ENCODE measurements around the gene ATG9A. TPM values are rescaled to one million over a fixed set of nuclear protein-coding genes. Genes with fewer than 3 reads are reported as not detected.

Gene ATG9A
- total RNA-seq, 1 donor from 2014 or later, result 48.8 TPM

DNA sequence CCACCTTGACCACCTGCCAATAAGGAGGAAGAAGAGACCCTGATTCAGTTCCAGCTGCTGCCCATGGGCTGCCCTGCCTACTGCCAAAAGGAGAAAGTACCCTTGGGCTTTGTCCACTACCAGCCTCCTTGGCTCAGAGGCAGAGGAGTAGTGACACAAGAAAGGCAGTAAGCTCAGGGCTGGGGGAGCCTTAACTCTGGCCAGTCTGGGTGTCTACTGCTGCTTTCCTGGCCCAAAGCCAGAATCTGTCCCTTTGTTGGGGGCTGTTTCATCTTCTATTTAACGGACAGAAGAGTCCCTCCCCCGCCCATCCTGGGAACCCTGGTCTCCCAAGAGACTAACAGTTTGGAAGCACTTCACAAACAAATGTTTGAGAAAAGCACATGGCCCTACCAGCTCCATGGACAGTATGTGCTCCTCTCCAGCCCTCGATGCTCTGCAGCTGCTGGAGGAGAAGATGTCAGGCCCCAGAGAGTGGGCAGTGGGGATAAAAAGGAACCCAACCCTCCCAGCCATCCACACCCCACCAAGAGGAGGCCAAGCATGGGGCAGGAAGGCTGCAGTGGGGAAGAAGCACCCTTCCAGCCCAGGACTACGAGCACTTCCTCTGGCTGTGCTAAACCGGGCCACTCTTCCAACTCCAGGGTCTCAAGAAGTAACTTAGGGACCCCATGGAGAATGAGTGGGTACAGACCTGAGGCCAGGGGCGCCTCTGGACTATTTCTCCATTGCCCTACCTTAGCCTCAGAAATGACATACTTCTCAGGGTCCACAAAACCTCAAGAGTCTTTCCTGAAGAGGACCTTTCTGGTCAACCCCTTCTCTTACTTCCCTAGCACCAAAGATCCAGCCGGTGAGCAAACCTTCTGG, 1.2 kb downstream of the ATG9A start:
- peaks cover 10% of the 10 kb centered on the region for H3K4me1 Mint-ChIP-seq (ENCODE audit: low read depth, unreplicated experiment)
- no peak for FAIRE-seq
- H2AFZ ChIP-seq (ENCODE audit: low read depth, low read length), result peak overlapping the region; percentile 61

DNA sequence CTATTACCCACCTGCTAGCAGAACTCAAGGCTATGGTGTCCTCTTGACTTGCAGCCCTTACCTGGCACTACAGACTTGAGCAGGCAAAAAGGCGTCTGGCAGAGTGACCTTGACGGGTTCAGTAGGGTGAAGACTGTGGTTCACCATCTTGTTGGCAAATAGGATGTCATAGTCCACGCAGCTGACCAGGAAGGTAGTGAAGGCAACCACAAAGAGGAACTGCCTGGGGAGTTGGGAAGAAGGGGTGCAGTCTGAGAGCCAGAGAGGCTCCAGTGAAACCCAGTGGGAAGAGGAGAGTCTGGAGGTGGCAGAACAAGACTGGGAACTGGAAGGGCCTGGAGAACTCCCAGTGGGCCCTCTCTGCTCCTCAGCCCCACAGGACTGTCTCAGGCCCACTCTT, 4.1 kb downstream of the ATG9A start:
- peaks cover 14% of the 10 kb centered on the region for H4K20me1 ChIP-seq (ENCODE audit: insufficient read depth, low read length)
- Mint-ChIP-seq H3K27me3 (ENCODE audit: low read depth, unreplicated experiment) (no peaks in the 10 kb centered on the region), H3K4me1 (ENCODE audit: low read depth, unreplicated experiment) (peaks cover 6% of the 10 kb centered on the region), H3K27ac (ENCODE audit: unreplicated experiment) (no peak overlapping the region), H3K9me3 (ENCODE audit: unreplicated experiment) (no peaks in the 10 kb centered on the region), H3K4me3 (ENCODE audit: unreplicated experiment) (no peak overlapping the region), H3K36me3 (ENCODE audit: low read depth, unreplicated experiment) (peaks cover 32% of the 10 kb centered on the region)
- no peaks in the 10 kb centered on the region for H3K27me3 ChIP-seq (ENCODE audit: insufficient read depth, low read length)
- DNase-seq (ENCODE audit: low read depth), result no peak
- no peak overlapping the region for H3K4me3 ChIP-seq (ENCODE audit: insufficient read depth, low read depth, low read length)
- H3K4me1 ChIP-seq (ENCODE audit: insufficient read depth, low read length), result peaks cover 15% of the 10 kb centered on the region
- peaks cover 24% of the 10 kb centered on the region for H3K79me2 ChIP-seq (ENCODE audit: insufficient read depth, low read length)
- no peak overlapping the region for H2AFZ ChIP-seq (ENCODE audit: low read depth, low read length)
- TF ChIP-seq EZH2 (IDR thresholded peaks at IDR 0.05; ENCODE audit: insufficient read depth, low read length), result no peak
- TF ChIP-seq, protein P1, sequence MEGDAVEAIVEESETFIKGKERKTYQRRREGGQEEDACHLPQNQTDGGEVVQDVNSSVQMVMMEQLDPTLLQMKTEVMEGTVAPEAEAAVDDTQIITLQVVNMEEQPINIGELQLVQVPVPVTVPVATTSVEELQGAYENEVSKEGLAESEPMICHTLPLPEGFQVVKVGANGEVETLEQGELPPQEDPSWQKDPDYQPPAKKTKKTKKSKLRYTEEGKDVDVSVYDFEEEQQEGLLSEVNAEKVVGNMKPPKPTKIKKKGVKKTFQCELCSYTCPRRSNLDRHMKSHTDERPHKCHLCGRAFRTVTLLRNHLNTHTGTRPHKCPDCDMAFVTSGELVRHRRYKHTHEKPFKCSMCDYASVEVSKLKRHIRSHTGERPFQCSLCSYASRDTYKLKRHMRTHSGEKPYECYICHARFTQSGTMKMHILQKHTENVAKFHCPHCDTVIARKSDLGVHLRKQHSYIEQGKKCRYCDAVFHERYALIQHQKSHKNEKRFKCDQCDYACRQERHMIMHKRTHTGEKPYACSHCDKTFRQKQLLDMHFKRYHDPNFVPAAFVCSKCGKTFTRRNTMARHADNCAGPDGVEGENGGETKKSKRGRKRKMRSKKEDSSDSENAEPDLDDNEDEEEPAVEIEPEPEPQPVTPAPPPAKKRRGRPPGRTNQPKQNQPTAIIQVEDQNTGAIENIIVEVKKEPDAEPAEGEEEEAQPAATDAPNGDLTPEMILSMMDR (IDR thresholded peaks at IDR 0.05; ENCODE audit: insufficient read depth, low read depth, low read length), result no peak
- no peak overlapping the region for H3K27ac ChIP-seq (ENCODE audit: low read depth, low read length)
- no peaks in the 10 kb centered on the region for H3K9me3 ChIP-seq (ENCODE audit: insufficient read depth, low read depth, low read length)
- FAIRE-seq, result no peak
- no peak overlapping the region for H3K4me2 ChIP-seq (ENCODE audit: low read length)
- H3K36me3 ChIP-seq (ENCODE audit: insufficient read depth, low read length), result peaks cover 26% of the 10 kb centered on the region
- no peak overlapping the region for H3K9ac ChIP-seq (ENCODE audit: low read length)

More for the DNA sequence above, 1.2 kb downstream of the ATG9A start:
- H3K79me2 ChIP-seq (ENCODE audit: insufficient read depth, low read length), result peaks cover 35% of the 10 kb centered on the region
- H3K27ac ChIP-seq (ENCODE audit: low read depth, low read length), result peak overlapping the region; percentile 86
- Mint-ChIP-seq H3K27ac (ENCODE audit: unreplicated experiment) (no peak overlapping the region), H3K4me3 (ENCODE audit: unreplicated experiment) (peak overlapping the region; percentile 88), H3K36me3 (ENCODE audit: low read depth, unreplicated experiment) (peaks cover 24% of the 10 kb centered on the region), H3K9me3 (ENCODE audit: unreplicated experiment) (no peaks in the 10 kb centered on the region), H3K27me3 (ENCODE audit: low read depth, unreplicated experiment) (no peaks in the 10 kb centered on the region)
- peak overlapping the region; percentile 99 for H3K4me2 ChIP-seq (ENCODE audit: low read length)
- H3K9me3 ChIP-seq (ENCODE audit: insufficient read depth, low read depth, low read length), result no peaks in the 10 kb centered on the region
- H4K20me1 ChIP-seq (ENCODE audit: insufficient read depth, low read length), result peaks cover 10% of the 10 kb centered on the region
- peak overlapping the region; percentile 90 for H3K9ac ChIP-seq (ENCODE audit: low read length)
- DNase-seq (ENCODE audit: low read depth), result no peak
- peaks cover 20% of the 10 kb centered on the region for H3K4me1 ChIP-seq (ENCODE audit: insufficient read depth, low read length)
- no peak for TF ChIP-seq EZH2 (IDR thresholded peaks at IDR 0.05; ENCODE audit: insufficient read depth, low read length)
- TF ChIP-seq, protein P1 (IDR thresholded peaks at IDR 0.05; ENCODE audit: insufficient read depth, low read depth, low read length), result no peak
- peak overlapping the region; percentile 93 for H3K4me3 ChIP-seq (ENCODE audit: insufficient read depth, low read depth, low read length)
- H3K36me3 ChIP-seq (ENCODE audit: insufficient read depth, low read length), result peaks cover 26% of the 10 kb centered on the region
- no peaks in the 10 kb centered on the region for H3K27me3 ChIP-seq (ENCODE audit: insufficient read depth, low read length)

Measured in astrocyte (in vitro differentiated cells and primary cell).